ENCODE data around the gene NDC80.

GRCh38 chr18:2617401-2617998 is 46.1 kb downstream of the NDC80 start:
- TF ChIP-seq, protein P1, sequence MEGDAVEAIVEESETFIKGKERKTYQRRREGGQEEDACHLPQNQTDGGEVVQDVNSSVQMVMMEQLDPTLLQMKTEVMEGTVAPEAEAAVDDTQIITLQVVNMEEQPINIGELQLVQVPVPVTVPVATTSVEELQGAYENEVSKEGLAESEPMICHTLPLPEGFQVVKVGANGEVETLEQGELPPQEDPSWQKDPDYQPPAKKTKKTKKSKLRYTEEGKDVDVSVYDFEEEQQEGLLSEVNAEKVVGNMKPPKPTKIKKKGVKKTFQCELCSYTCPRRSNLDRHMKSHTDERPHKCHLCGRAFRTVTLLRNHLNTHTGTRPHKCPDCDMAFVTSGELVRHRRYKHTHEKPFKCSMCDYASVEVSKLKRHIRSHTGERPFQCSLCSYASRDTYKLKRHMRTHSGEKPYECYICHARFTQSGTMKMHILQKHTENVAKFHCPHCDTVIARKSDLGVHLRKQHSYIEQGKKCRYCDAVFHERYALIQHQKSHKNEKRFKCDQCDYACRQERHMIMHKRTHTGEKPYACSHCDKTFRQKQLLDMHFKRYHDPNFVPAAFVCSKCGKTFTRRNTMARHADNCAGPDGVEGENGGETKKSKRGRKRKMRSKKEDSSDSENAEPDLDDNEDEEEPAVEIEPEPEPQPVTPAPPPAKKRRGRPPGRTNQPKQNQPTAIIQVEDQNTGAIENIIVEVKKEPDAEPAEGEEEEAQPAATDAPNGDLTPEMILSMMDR (IDR thresholded peaks at IDR 0.05; ENCODE audit: insufficient read depth, low read length): no peak
- TF ChIP-seq POLR2AphosphoS5 (IDR thresholded peaks at IDR 0.05; ENCODE audit: low read depth) (no peak), GABPA (IDR thresholded peaks at IDR 0.05; ENCODE audit: low read depth) (no peak)
